GM19023 (cell line): ENCODE results near the gene KDELR3.

Experiments used
- ATAC-seq: cut with Tn5 transposase; IDR thresholded peaks from one replicate; pipeline ENCODE4 v1.9.1; 2021; ENCODE audit warnings: mild to moderate bottlenecking, moderate library complexity; ENCODE audit not compliant: unreplicated experiment

The KDELR3 gene

GRCh38 chr22:38481162-38481870 is 13.4 kb downstream of the KDELR3 start:
- ATAC-seq: no peak

- ATAC-seq: no peak
These were observed 14.0 kb downstream of the KDELR3 start for GRCh38 chr22:38481871-38482332.

- no peak for ATAC-seq
These were observed 14.9 kb downstream of the KDELR3 start for GRCh38 chr22:38482662-38483308.

- ATAC-seq: no peak
These were observed 16.3 kb downstream of the KDELR3 start for GRCh38 chr22:38484244-38484643.

- no peak for ATAC-seq
These were observed 17.9 kb downstream of the KDELR3 start for GRCh38 chr22:38485783-38486182.

GRCh38 chr22:38487946-38488345 is 20.1 kb downstream of the KDELR3 start:
- ATAC-seq: no peak

GRCh38 chr22:38489142-38489541 is 21.2 kb downstream of the KDELR3 start:
- no peak for ATAC-seq

- no peak for ATAC-seq
These were observed 21.8 kb downstream of the KDELR3 start for GRCh38 chr22:38489561-38490145.

GRCh38 chr22:38490475-38490874 is 22.6 kb downstream of the KDELR3 start:
- no peak for ATAC-seq

- ATAC-seq: no peak
These were observed 23.0 kb downstream of the KDELR3 start for GRCh38 chr22:38490915-38491314.

GRCh38 chr22:38491707-38492348 is 23.9 kb downstream of the KDELR3 start:
- no peak for ATAC-seq

- no peak for ATAC-seq
These were observed 26.6 kb downstream of the KDELR3 start for GRCh38 chr22:38494498-38494897.

GRCh38 chr22:38494939-38495338 is 27.0 kb downstream of the KDELR3 start:
- no peak for ATAC-seq

- ATAC-seq: no peak
These were observed 30.0 kb downstream of the KDELR3 start for GRCh38 chr22:38497869-38498268.

GRCh38 chr22:38501797-38502672 is 34.1 kb downstream of the KDELR3 start:
- no peak for ATAC-seq

GRCh38 chr22:38503021-38503420 is 35.1 kb downstream of the KDELR3 start:
- ATAC-seq: no peak

- ATAC-seq: no peak
These were observed 37.0 kb downstream of the KDELR3 start for GRCh38 chr22:38504731-38505540.

GRCh38 chr22:38505541-38506117 is 37.7 kb downstream of the KDELR3 start:
- peak; percentile 29 for ATAC-seq
